Measurements from ENCODE around the gene FOSL2.
A peak's percentile ranks its signal among the peaks of the same experiment; 100 is the strongest.

FOSL2 gene

GRCh38 chr2:28395334-28396061, 2.8 kb downstream of the FOSL2 start:
- DNase-seq (ENCODE audit: low spot score): no peak

GRCh38 chr2:28397043-28397381, 4.4 kb downstream of the FOSL2 start:
- no peak for DNase-seq (ENCODE audit: low spot score)

- no peak for DNase-seq (ENCODE audit: low spot score)
Observed at GRCh38 chr2:28398101-28398834, 5.6 kb downstream of the FOSL2 start.

GRCh38 chr2:28399289-28399688, 6.6 kb downstream of the FOSL2 start:
- no peak for DNase-seq (ENCODE audit: low spot score)

DNA sequence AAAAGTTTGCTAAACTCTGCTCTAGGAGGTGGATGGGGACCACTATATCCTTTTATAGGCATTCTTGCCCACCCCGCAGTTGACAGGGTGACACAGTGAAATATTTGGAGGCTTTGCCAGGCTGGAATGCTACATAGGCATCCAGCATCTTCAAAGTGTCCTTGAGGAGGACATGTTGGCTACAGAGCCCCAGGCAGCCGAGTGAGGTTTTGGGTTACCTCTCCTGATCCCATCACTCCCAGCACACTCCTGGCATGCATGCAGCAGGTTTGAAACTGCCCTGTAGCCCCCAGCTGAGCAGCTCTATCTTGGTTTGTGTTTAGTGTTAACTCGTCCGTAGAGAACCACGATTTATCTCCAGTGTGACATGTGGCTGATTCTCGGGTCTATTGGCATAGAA, 7.3 kb downstream of the FOSL2 start:
- DNase-seq (ENCODE audit: low spot score): no peak

GRCh38 chr2:28400419-28400818, 7.8 kb downstream of the FOSL2 start:
- DNase-seq (ENCODE audit: low spot score): no peak

DNA sequence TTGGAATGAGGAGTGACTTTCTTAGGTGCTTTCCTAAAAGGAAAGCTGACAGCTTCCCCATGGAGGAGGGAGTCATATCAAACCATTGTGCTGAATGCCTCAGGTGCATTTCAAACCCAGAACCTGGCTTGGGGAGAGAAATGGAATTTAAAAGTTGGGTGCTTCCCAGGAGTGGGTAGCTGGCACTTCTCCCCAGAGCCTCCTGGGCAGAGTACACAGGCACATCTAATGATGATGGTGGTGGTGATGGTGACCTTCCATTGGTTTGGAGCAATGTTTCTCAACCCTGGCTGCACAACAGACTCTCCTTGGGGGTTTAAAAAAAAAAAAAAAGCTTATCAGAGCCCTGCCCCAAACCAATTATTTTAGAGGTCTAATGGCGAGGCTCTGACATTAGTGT, 8.3 kb downstream of the FOSL2 start:
- no peak for DNase-seq (ENCODE audit: low spot score)

GRCh38 chr2:28401411-28401810, 8.8 kb downstream of the FOSL2 start:
- DNase-seq (ENCODE audit: low spot score): no peak

DNA sequence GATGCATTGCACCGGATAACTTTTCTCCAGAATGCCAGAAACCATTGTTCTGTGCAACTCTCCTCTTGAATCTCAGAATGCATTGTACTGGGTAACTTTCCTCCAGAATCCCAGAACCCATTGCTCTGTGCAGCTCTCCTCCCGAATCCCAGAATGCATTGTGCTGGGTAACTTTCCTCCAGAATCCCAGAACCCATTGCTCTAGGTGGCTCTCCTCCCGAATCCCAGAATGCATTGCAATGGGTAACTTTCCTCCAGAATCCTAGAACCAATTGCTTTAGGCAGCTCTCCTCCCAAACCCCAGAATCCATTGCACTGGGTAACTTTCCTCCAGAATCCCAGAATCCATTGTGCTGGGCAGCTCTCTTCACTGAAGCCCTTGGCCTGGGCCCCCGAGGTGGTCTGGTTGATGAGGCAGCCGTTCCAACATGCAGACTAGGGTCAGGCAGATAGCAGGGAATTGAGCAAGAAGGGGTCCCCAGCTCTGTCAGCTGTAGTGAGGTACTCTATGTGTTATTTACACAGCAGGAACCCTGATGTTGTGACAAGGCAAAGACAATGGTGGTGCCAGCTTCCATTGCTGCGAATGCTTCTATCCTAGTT, 9.4 kb downstream of the FOSL2 start:
- DNase-seq (ENCODE audit: low spot score): no peak

DNA sequence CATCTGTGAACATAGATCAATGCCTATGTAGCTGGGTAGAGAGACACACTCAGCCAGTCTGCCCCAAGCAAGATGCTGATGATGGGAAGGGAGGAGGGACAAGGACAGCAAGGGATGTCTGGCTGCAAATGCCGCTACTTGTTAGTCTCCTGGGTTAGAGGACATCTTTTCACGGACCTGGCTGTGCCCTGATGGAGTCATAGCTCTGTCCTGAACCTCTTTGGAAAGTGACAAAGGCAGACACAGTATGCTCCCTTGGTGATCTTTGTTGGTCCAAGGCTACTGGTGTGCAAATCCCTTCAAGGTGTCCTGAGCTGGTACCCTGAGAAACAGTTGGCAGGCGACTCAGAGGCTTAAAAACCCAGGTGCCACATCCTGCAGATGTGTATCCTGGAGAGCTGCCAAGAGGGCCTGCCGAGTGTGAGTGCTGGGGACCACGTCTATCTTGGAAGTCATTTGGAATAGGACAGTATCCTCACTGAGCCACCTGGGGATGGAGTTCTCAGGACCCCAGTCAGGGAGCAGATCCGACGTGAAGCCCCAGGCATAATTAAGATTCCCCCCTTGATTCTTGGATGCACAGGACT, 10.8 kb downstream of the FOSL2 start:
- no peak for DNase-seq (ENCODE audit: low spot score)

- no peak for DNase-seq (ENCODE audit: low spot score)
Observed at GRCh38 chr2:28404086-28404485, 11.4 kb downstream of the FOSL2 start.

- no peak for DNase-seq (ENCODE audit: low spot score)
Observed at GRCh38 chr2:28405537-28405936, 12.9 kb downstream of the FOSL2 start.

GRCh38 chr2:28406276-28407096, 13.8 kb downstream of the FOSL2 start:
- DNase-seq (ENCODE audit: low spot score): no peak

DNA sequence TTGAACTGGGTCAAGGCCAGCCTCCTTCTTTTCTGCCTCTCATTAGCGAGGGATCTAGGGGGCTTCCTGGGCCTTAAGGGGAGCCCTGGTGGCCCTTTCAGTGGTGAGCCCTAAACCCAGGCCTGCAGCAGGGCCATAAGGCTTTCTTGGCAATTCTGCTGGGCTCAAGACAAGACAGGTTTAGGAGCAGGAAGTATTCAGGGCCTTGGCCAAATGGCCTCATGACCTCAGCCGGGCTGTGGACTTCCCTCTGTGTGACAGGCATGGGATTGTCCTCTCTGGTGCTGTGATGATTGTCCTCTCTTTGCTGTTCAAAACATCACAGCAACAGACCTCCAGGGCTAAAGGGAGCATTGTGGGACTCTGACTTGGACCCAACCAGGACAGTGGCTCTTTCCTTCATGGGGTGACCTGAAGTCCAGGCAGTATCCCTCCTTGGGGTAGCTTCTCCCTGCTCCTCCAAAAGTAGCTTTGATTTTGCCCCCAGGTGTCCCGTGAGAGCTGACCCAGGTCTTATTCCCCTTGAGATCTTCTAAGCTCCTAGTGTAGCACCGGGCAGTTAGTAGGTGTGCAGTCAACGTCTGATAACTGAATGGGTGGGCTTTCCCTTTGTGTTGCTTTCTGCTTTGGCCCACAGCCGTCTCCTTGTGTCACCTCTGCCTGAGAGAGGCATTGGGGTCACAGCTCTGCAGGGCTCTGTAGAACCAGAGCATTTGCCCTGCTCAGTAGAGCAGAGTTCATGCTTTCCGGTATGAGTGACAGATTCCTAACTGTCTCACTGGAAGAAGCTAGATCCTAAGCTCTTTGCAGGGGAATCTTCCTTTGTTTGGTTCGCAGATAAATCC, 14.7 kb downstream of the FOSL2 start:
- DNase-seq (ENCODE audit: low spot score): no peak

DNA sequence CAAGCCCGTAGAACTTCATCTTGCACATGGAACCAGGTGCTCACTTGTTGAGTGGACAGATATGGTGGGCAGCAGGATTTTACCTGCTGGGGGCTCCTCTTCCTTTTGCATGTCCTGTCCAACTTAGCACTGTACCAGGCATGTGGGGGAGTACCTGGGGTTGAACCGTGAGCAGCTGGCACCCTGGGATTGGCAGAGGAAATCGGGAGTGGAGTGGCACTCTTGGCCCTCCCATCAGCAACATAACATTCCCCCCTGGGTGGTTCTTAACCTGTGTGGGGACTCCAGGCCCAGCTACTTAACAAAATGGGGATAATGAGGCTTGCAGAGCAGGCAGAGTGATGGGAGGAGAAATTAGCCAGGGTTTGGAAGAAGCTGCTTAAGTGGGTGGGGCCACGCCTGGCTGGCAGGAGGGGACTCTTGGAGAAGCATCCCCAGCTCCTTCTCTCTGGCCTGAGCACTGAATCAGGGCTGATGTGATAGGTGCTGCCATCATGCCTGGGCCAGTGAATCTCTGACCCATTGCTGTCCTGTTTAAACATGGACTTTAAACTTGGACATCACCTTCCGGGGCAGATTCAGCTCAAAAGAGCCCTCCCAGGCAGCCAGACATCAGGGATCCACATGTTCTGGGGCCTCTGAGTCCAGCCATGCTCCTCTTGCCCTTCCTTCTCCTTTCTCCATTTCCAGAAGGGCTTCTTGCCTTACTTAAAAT, 15.5 kb downstream of the FOSL2 start:
- DNase-seq (ENCODE audit: low spot score): no peak

DNA sequence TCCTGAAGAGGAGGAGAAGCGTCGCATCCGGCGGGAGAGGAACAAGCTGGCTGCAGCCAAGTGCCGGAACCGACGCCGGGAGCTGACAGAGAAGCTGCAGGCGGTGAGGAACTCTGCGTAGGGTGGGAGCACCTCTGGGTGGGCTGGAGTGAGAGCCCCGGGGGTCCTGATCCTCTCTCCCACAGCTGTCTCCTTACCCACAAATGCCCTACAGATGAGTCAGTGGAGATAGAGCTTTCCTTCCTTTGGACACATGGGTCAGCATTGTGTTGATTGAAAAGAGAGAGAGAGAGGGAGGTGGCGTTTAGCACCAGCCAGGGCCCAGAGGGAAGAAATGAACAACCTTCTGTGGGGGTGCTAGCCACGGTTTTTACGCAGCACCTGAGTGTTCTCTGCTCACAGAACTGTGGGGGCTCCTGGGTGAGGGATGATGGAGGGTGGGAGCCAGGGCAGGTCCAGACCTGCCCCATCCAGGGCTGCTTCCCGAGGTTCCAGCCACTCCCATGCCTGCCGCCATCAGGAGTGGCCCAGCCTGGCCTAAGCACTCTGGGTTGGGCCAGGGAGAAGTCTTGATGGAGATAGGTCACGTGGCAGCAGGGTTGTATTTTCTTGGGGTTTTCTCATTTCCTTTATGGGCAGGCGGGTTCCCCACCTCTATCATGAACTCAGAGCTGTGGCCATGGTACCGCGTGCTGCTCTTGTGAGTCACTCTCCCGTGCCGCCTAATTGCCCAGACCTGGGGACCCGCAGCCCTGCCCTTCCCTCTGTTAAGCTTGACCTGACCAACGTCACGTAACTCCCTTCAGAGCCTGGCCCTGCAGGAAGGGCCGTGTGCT, 16.3 kb downstream of the FOSL2 start:
- DNase-seq (ENCODE audit: low spot score): peak; percentile 66

DNA sequence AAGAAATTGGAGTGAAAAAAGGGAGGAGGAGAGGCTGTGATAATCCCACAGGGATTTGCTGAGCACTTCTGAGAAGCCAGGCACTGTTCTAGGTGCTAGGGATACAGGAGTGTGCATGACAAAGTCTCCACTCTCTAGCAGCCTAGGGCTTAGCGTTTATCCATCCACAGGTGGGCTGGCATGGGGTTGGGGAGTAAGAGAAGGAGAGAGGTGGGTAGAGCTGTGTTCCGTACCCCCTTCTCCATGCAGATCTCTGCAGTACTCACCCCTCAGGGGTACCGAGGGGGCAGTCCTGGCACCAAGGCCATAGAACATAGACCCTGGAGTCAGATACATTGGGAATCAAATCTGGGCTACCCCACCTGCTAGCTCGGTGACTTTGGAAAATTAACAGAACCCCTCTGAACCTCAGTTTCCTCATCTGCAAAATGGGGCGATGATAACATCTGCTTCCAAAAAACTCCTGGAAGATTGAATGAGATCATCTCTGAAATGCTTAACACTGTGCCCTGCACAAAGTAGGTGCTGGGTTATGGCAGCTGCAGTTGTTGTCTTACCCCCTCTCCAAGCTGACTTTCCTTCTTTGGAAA, 18.6 kb downstream of the FOSL2 start:
- no peak for DNase-seq (ENCODE audit: low spot score)

- DNase-seq (ENCODE audit: low spot score): no peak
Observed at GRCh38 chr2:28411956-28412609, 19.4 kb downstream of the FOSL2 start.
